GM12874 (cell line): ENCODE data around the gene ZFYVE28.

ENCODE experiments used
- CTCF ChIP-seq: IDR thresholded peaks from 2 replicates; pipeline ENCODE4 v1.5.1; 2011; ENCODE audit warnings: low read depth, mild to moderate bottlenecking, control low read depth, low read length, moderate library complexity; ENCODE audit not compliant: insufficient read depth

Gene ZFYVE28

GRCh38 chr4:2365054-2365912, 53.2 kb downstream of the ZFYVE28 start:
- TF ChIP-seq CTCF = no peak

- TF ChIP-seq CTCF = no peak
Observed at GRCh38 chr4:2364654-2365053, 53.8 kb downstream of the ZFYVE28 start.

GRCh38 chr4:2363951-2364653, 54.3 kb downstream of the ZFYVE28 start:
- TF ChIP-seq CTCF = no peak

GRCh38 chr4:2363056-2363721, 55.3 kb downstream of the ZFYVE28 start:
- no peak for TF ChIP-seq CTCF

GRCh38 chr4:2362266-2363055, 56.0 kb downstream of the ZFYVE28 start:
- TF ChIP-seq CTCF = no peak

- TF ChIP-seq CTCF = no peak
Observed at GRCh38 chr4:2361366-2362265, 56.8 kb downstream of the ZFYVE28 start.
